Body of pancreas (tissue), 4 donors: ENCODE results near the gene TMEM121.

Experiments
- POLR2A ChIP-seq, 3 donors: fragments of 450-650 bp; IDR thresholded peaks; one replicate each; pipeline ENCODE4 v1.6.1; 2016; ENCODE audit warnings: antibody characterized with exemption in 3 of 3, mild to moderate bottlenecking in 2 of 3
- TF ChIP-seq, protein P1 (sequence below), 7 experiments: fragments of 450-650 bp in 4 of 7; fragments of 200-600 bp in 3 of 7; sonication (generic) in 3 of 7; IDR thresholded peaks; one replicate each; pipeline ENCODE4 v1.5.1; 2016 to 2019; ENCODE audit warnings: antibody characterized with exemption in 7 of 7

- TF ChIP-seq, protein P1, sequence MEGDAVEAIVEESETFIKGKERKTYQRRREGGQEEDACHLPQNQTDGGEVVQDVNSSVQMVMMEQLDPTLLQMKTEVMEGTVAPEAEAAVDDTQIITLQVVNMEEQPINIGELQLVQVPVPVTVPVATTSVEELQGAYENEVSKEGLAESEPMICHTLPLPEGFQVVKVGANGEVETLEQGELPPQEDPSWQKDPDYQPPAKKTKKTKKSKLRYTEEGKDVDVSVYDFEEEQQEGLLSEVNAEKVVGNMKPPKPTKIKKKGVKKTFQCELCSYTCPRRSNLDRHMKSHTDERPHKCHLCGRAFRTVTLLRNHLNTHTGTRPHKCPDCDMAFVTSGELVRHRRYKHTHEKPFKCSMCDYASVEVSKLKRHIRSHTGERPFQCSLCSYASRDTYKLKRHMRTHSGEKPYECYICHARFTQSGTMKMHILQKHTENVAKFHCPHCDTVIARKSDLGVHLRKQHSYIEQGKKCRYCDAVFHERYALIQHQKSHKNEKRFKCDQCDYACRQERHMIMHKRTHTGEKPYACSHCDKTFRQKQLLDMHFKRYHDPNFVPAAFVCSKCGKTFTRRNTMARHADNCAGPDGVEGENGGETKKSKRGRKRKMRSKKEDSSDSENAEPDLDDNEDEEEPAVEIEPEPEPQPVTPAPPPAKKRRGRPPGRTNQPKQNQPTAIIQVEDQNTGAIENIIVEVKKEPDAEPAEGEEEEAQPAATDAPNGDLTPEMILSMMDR (IDR thresholded peaks at IDR 0.05): no peak
- peak in 2 of 3 donors; percentile 1 to 23 for TF ChIP-seq POLR2A (IDR thresholded peaks at IDR 0.05)
These were observed 34.9 kb upstream of the TMEM121 start for GRCh38 chr14:105491366-105491973.
